K562 (cell line): ENCODE results near the gene NRIP2. TPM values are rescaled to one million over a fixed set of nuclear protein-coding genes. Genes with fewer than 3 reads are reported as not detected.

ENCODE experiments used
- BRD4 ChIP-seq: fragments of 200-600 bp; sonication (generic); IDR thresholded peaks from 2 replicates; pipeline ENCODE4 v1.6.1; 2017; ENCODE audit warnings: inconsistent platforms
- ETV5 ChIP-seq: sonication (generic); formaldehyde crosslinking; IDR thresholded peaks from 2 replicates; pipeline ENCODE4 v1.4.0; 2020; ENCODE audit warnings: low read depth, mild to moderate bottlenecking, missing genetic modification reagents
- PKNOX1 ChIP-seq: fragments of 450-650 bp; IDR thresholded peaks from 2 replicates; pipeline ENCODE4 v1.6.1; 2016
- POLR2AphosphoS5 ChIP-seq: IDR thresholded peaks from 2 replicates; pipeline ENCODE4 v1.6.1; 2011; ENCODE audit warnings: mild to moderate bottlenecking, low read depth, low read length, moderate library complexity; ENCODE audit not compliant: control insufficient read depth, insufficient read depth
- RERE ChIP-seq: sonication (generic); formaldehyde crosslinking; IDR thresholded peaks from 2 replicates; pipeline ENCODE4 v1.8.0; 2023; ENCODE audit warnings: missing genetic modification reagents, mild to moderate bottlenecking, borderline replicate concordance
- SAP30 ChIP-seq: fragments of 200-600 bp; sonication (generic); IDR thresholded peaks from 2 replicates; pipeline ENCODE4 v1.6.1; 2012; ENCODE audit warnings: borderline replicate concordance, low read depth, mild to moderate bottlenecking, moderate library complexity, low read length, control low read depth, inconsistent platforms; ENCODE audit not compliant: insufficient read depth, poor library complexity, severe bottlenecking
- TCF7 ChIP-seq: sonication (generic); IDR thresholded peaks from 2 replicates; pipeline ENCODE4 v1.6.1; 2016; ENCODE audit warnings: antibody characterized with exemption, borderline replicate concordance
- TCF7L2 ChIP-seq: fragments of 150-350 bp; IDR thresholded peaks from 2 replicates; pipeline ENCODE4 v1.6.1; 2016; ENCODE audit warnings: low read depth, mild to moderate bottlenecking, low read length, moderate library complexity
- THAP12 ChIP-seq: fragments of 250-450 bp; sonication (Bioruptor Pico); IDR thresholded peaks from 2 replicates; pipeline ENCODE4 v1.9.0; 2021; ENCODE audit warnings: mild to moderate bottlenecking, inconsistent platforms
- THRA ChIP-seq: fragments of 450-650 bp; IDR thresholded peaks from 2 replicates; pipeline ENCODE4 v1.6.1; 2017; ENCODE audit warnings: mild to moderate bottlenecking, moderate library complexity
- ZNF175 ChIP-seq: fragments of 200-800 bp; sonication (Bioruptor generic); IDR thresholded peaks from 2 replicates; pipeline ENCODE4 v1.6.1; 2016; ENCODE audit warnings: low read depth, mild to moderate bottlenecking, missing genetic modification characterization, missing compliant biosample characterization
- ZNF217 ChIP-seq: sonication (generic); formaldehyde crosslinking; IDR thresholded peaks from 2 replicates; pipeline ENCODE4 v1.8.0; 2022; ENCODE audit warnings: mild to moderate bottlenecking, missing genetic modification reagents
- ZNF668 ChIP-seq: fragments of 250-450 bp; sonication (Bioruptor Pico); IDR thresholded peaks from 2 replicates; pipeline ENCODE4 v1.8.0; 2022; ENCODE audit warnings: mild to moderate bottlenecking, inconsistent platforms
- polyA plus RNA-seq, 8 experiments: library from polyadenylated mRNA; depleted of rRNA in 4 of 8; stranded (reverse) in 5 of 8; unstranded in 3 of 8; fragments of >200 nt; fragmentation: Nextera tagmentation in 2 of 8; fragmentation: Illumina TruSeq in 1 of 8; extraction: Ambion mirVana in 2 of 8; extraction: Trizol in 1 of 8; gene quantifications; 2 replicates each; pipeline versions ENCODE4 v1.2.1 to v1.2.3, GENCODE V29; 2011 to 2014; ENCODE audit warnings: inconsistent platforms in 1 of 8, missing spikeins in 1 of 8
- total RNA-seq, 7 experiments: library from RNA; depleted of rRNA in 6 of 7; stranded (reverse); fragments of >200 nt in 6 of 7; fragmentation: Illumina TruSeq in 2 of 7; extraction: Trizol in 2 of 7; gene quantifications; 2 replicates each; pipeline versions ENCODE4 v1.2.1 to v1.2.3, GENCODE V29; 2011 to 2021; ENCODE audit warnings: low replicate concordance in 1 of 7
- TF ChIP-seq, protein P1 (sequence below): sonication (generic); formaldehyde crosslinking; IDR thresholded peaks from 2 replicates; pipeline ENCODE4 v1.8.1; 2022; ENCODE audit warnings: missing genetic modification reagents

The NRIP2 gene
- total and polyA plus RNA-seq, 9 of the 15 experiments (the other 6 are each of a cell fraction or from before 2014, with no cell fraction given) = 0.07 to 0.10 TPM; not detected in 7

DNA sequence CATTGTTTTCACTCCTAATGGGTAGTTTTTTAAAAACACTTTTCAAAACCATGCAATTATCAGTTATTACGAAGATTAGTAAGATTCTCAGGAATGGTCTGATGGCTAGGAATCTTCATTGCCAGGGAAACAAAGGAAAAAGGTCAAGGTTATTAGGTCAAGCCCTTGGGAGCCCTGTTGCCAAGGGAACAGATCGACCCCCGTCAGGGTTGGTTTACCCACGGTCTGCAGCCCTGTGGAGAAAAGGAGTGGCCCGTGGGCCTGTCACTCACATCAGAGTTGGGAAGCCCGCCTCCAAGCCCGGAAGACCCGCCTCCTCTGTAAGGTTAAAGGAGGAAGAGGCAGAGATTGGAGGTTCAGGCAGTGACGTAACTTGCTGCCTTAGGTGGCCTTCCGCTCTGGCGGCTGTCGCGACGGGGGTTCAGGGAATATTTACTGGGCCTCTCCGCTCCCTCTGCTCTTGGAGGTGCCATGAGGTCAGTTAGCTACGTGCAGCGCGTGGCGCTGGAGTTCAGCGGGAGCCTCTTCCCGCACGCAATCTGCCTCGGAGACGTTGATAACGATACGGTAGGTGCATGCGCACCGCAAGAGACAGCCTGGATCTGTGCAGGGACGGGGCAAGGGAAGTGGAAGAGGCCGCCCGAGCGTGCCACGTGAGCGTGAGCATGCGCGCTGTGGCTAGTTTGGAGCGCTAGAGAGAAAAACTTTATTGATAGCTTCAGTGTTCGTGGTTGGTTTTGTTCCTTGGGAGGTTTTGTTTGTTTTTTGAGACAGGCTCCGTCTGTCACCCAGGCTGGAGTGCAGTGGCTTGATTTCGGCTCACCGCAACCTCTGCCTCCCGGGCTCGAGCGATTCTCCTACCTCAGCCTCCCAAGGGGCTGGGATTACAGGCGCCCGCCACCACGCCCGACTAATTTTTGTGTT lies 22.3 kb downstream of the NRIP2 start, which contains the start of gene ITFG2 (continued):
- TF ChIP-seq THRA (no peak), BRD4 (no peak), ZNF175 (no peak), SAP30 (peak; percentile 57), POLR2AphosphoS5 (peak; percentile 82; the same call in 1 of the 2 replicates), ZNF217 (CRISPR knock-in tag) (no peak), TCF7L2 (no peak), RERE (CRISPR knock-in tag) (no peak), THAP12 (CRISPR knock-in tag) (peak; percentile 43; the same call in 1 of the 2 replicates), ETV5 (CRISPR knock-in tag) (peak; percentile 75), TCF7 (no peak), PKNOX1 (peak; percentile 99), ZNF668 (CRISPR knock-in tag) (no peak)
- TF ChIP-seq, protein P1, sequence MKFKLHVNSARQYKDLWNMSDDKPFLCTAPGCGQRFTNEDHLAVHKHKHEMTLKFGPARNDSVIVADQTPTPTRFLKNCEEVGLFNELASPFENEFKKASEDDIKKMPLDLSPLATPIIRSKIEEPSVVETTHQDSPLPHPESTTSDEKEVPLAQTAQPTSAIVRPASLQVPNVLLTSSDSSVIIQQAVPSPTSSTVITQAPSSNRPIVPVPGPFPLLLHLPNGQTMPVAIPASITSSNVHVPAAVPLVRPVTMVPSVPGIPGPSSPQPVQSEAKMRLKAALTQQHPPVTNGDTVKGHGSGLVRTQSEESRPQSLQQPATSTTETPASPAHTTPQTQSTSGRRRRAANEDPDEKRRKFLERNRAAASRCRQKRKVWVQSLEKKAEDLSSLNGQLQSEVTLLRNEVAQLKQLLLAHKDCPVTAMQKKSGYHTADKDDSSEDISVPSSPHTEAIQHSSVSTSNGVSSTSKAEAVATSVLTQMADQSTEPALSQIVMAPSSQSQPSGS (CRISPR knock-in tag) = no peak
